AG04449 (cell line): ENCODE data around the gene C16orf95.
A peak's percentile ranks its signal among the peaks of the same experiment; 100 is the strongest.

Source experiments
- CTCF ChIA-PET: fragments of 350-600 bp; formaldehyde crosslinking; extraction: SDS; loops from one replicate; lab custom pipeline; 2021; ENCODE audit warnings: antibody characterized with exemption; lab: Yijun Ruan, JAX
- POLR2A ChIA-PET: fragments of 400-600, 350-600 bp; formaldehyde crosslinking; extraction: SDS; loops from one replicate; lab custom pipeline; 2020; ENCODE audit warnings: antibody characterized with exemption, inconsistent platforms; lab: Yijun Ruan, JAX
- DNase-seq: peaks from one replicate; pipeline ENCODE4 v3.0.0-alpha.2; 2010; ENCODE audit warnings: low read depth, low spot score
- H3K4me3 ChIP-seq: 2 replicates; pipeline ENCODE4 v1.5.1; 2011; ENCODE audit warnings: low read depth, mild to moderate bottlenecking, control low read depth, low read length
- TF ChIP-seq, protein P1 (sequence below): IDR thresholded peaks from one replicate; pipeline ENCODE4 v1.5.1; 2011; ENCODE audit warnings: mild to moderate bottlenecking, moderate library complexity, low read length, control low read depth, inconsistent platforms; ENCODE audit not compliant: insufficient read depth; ENCODE audit errors: missing control alignments

C16orf95 gene

DNA sequence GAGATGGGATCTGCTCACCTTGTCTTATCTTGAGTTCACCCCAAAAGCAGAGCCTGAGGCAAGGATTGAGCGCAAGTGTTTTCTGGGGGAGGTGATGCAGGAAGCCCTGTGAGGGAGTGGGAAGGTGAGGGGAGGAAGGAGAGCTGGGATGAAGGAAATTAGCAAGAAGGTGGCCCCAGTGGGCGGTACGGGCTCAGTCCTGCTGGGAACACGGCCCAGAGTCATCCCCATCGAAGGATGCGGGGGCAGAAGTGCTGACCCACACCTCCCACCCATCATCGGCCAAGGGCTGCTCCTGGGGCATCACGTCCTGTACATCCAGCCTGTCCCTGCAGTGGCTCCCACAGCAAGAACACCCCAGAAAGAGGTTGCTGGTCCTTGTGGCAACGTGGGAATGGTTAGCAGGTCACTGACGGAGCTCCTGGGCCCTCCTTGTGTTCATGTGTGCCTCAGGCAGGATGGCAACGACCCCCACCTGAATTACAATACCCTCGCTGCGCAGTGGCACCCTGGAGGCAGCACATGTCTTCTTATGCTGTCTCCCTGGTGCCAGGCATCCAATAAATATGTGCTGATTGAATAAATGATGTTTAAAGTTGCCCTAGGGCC, 18.2 kb downstream of the C16orf95 start:
- ChIA-PET POLR2A (no interaction called here), CTCF (interaction anchor here (1.0 to 6.8 kb wide), 7 partner anchors 8 to 735 kb away, joined by 4 to 43 read pairs (median 10); partner anchors contain the start of gene C16orf95)
- TF ChIP-seq, protein P1, sequence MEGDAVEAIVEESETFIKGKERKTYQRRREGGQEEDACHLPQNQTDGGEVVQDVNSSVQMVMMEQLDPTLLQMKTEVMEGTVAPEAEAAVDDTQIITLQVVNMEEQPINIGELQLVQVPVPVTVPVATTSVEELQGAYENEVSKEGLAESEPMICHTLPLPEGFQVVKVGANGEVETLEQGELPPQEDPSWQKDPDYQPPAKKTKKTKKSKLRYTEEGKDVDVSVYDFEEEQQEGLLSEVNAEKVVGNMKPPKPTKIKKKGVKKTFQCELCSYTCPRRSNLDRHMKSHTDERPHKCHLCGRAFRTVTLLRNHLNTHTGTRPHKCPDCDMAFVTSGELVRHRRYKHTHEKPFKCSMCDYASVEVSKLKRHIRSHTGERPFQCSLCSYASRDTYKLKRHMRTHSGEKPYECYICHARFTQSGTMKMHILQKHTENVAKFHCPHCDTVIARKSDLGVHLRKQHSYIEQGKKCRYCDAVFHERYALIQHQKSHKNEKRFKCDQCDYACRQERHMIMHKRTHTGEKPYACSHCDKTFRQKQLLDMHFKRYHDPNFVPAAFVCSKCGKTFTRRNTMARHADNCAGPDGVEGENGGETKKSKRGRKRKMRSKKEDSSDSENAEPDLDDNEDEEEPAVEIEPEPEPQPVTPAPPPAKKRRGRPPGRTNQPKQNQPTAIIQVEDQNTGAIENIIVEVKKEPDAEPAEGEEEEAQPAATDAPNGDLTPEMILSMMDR: no peak
- DNase-seq: no peak
- H3K4me3 ChIP-seq: no peak overlapping the region

DNA sequence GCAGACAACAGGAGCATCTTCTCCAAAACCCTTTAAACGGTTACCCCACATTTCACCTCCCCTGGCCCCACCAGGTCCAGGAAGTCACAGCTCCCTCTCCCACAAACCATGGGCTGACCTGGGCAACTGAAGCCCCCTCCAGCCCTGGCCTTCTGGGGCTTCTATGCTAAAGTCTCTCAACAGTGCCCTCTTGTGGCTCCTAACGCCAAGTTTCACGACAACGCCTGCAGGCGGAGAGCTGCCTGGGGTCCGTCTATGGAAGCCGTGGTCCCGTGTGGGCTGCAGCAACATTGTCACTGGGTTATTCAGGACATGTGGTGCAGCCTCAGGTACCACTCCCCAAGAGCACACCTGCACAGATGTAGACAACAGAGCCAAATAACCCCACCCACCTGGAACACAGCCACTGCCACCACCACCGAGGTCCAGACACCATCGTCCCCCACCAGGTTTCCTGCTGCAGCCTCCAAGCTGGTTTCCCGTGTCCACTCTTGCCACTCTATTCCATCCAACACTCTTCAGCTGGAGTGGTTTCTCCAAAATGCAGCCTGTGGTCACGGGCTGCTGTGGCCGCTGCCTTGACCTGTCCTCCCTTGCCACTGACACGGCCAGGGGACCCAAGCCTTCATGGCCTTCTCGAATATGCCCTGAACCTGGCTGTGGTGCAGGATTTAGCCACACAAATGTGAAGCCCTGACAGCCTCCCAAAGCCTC, 19.1 kb downstream of the C16orf95 start:
- POLR2A ChIA-PET: no interaction called here

GRCh38 chr16:87297407-87297806, 19.8 kb downstream of the C16orf95 start:
- DNase-seq: no peak
- CTCF ChIA-PET: interaction anchor here (0.6 to 6.8 kb wide), 22 partner anchors 8 to 741 kb away, joined by 3 to 43 read pairs (median 4); partner anchors contain the start of gene C16orf95
- TF ChIP-seq, protein P1: no peak
- POLR2A ChIA-PET: no interaction called here
- no peak overlapping the region for H3K4me3 ChIP-seq

More for the DNA sequence above, 19.1 kb downstream of the C16orf95 start:
- no peak overlapping the region for H3K4me3 ChIP-seq
- DNase-seq: no peak
- TF ChIP-seq, protein P1: peak; percentile 66
- CTCF ChIA-PET: interaction anchor here (0.6 to 6.8 kb wide), 24 partner anchors 8 to 742 kb away, joined by 3 to 43 read pairs (median 4); partner anchors contain the start of gene C16orf95

DNA sequence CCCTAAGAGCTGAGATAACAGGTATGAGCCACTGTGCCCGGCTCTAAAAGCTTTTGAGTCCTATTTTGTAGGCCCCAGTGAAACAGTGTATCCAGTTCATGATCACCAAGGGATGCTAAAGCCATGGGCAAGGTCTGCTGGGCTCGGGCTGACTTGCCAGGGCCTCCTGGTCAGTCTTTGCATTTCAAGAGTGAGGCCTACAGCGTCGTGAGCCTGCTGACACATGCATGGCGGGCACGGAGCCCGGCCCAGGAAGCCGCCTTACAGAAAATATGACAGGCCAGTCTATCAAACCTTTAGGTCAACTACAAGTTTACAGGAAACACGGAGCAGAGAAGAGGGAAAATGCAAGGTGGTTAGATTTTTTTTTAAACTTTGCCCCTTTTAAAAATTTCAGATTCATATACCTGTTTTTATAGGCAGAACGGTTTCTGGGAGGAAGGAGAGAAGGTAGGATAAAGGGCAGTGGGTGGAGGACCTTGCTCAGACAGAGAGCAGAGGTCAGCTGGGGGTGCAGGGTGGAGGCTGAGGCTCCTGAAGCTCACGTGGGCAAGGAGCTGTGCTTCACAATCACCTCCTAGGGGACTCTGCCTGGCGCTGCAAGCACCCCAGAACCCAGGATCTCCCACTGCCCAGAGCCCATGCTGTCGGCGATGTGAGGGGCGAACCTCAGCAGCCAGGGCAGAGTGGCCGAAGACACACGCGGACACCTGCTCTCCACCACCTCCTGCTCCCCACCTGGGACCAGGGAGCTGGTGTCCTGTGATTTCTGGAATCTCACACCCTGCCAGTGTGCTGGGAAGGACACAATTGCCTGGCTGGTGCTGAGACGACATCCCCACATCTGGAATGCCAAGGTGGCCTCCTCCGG, 21.3 kb downstream of the C16orf95 start:
- POLR2A ChIA-PET: interaction anchor here (0.8 kb wide), 1 partner anchor 710 kb away, joined by 3 read pairs; no protein-coding TSS in a partner anchor
- CTCF ChIA-PET: interaction anchor here (0.7 to 6.8 kb wide), 5 partner anchors 9 to 732 kb away, joined by 3 to 43 read pairs (median 4); no protein-coding TSS in a partner anchor
- no peak overlapping the region for H3K4me3 ChIP-seq
- TF ChIP-seq, protein P1: no peak
- no peak for DNase-seq

GRCh38 chr16:87295259-87295658, 21.9 kb downstream of the C16orf95 start:
- CTCF ChIA-PET: interaction anchor here (0.7 to 6.8 kb wide), 2 partner anchors 11 to 16 kb away, joined by 3 to 38 read pairs; no protein-coding TSS in a partner anchor
- TF ChIP-seq, protein P1: no peak
- no peak for DNase-seq
- H3K4me3 ChIP-seq: no peak overlapping the region
- POLR2A ChIA-PET: no interaction called here
